Endothelial cell of umbilical vein (primary cell): ENCODE results near the gene CGA. TPM values are rescaled to one million over a fixed set of nuclear protein-coding genes. Genes with fewer than 3 reads are reported as not detected.

Experiments
- BruUV-seq: library from RNA; stranded (reverse); fragments of 400-500 nt; replicated peaks from 2 replicates; lab custom pipeline; 2021; lab: Mats Ljungman, UMichigan
- CTCF ChIA-PET: fragments of 300-600, 350-600 bp; sonication (Branson Sonifier 250); formaldehyde crosslinking; loops from one replicate; lab custom pipeline; 2021; ENCODE audit warnings: antibody characterized with exemption, inconsistent platforms; lab: Charles Lee
- POLR2A ChIA-PET: fragments of 300-600, 350-600 bp; sonication (Branson Sonifier 250); formaldehyde crosslinking; loops from one replicate; lab custom pipeline; 2021; ENCODE audit warnings: antibody characterized with exemption, inconsistent platforms; lab: Charles Lee
- DNase-seq: peaks from one replicate; pipeline ENCODE4 v3.0.0-alpha.2; 2011; ENCODE audit warnings: low read depth, low spot score
- FAIRE-seq: peaks from 2 replicates; lab custom pipeline; 2011; peaks lifted over from hg19 to GRCh38; lab: Jason Lieb, UNC
- H2AFZ ChIP-seq: 2 replicates; pipeline ENCODE4 v1.6.0; 2012; ENCODE audit warnings: low read depth, low read length, control low read depth, inconsistent platforms
- H3K27ac ChIP-seq: 2 replicates; pipeline ENCODE4 v1.5.1; 2011; ENCODE audit warnings: low read depth, mild to moderate bottlenecking, control low read depth, low read length, moderate library complexity; ENCODE audit not compliant: insufficient read depth
- H3K27me3 ChIP-seq, 2 experiments: 2 replicates each; pipeline versions ENCODE4 v1.6.0 to v1.6.1; 2011; ENCODE audit warnings: low read length in 2 of 2, mixed read lengths in 1 of 2; ENCODE audit not compliant: control insufficient read depth in 2 of 2, insufficient read depth in 2 of 2
- H3K36me3 ChIP-seq, 2 experiments: 2 replicates in 1 of 2; 3 replicates in 1 of 2; pipeline ENCODE4 v1.5.1; 2011; ENCODE audit warnings: low read length in 2 of 2, mild to moderate bottlenecking in 1 of 2, moderate library complexity in 1 of 2; ENCODE audit not compliant: control insufficient read depth in 2 of 2, insufficient read depth in 2 of 2; ENCODE audit errors: extremely low read depth in 1 of 2
- H3K4me1 ChIP-seq: 3 replicates; pipeline ENCODE4 v1.5.1; 2011; ENCODE audit warnings: mild to moderate bottlenecking, low read length; ENCODE audit not compliant: control insufficient read depth, insufficient read depth; ENCODE audit errors: extremely low read depth
- H3K4me2 ChIP-seq: 2 replicates; pipeline ENCODE4 v1.6.1; 2011; ENCODE audit warnings: low read length, control low read depth, mixed read lengths; ENCODE audit not compliant: insufficient read depth
- H3K4me3 ChIP-seq, 3 experiments: fragments of 200-600 bp in 1 of 3; sonication (generic), shearing (Covaris generic) in 1 of 3; replicated peaks in 1 of 3; 2 replicates each; pipeline ENCODE4 v1.5.1; 2011 to 2016; ENCODE audit warnings: control low read depth in 3 of 3, low read length in 3 of 3, mild to moderate bottlenecking in 2 of 3, inconsistent platforms in 1 of 3, low read depth in 1 of 3, moderate library complexity in 1 of 3; ENCODE audit not compliant: insufficient read depth in 1 of 3
- H3K79me2 ChIP-seq: 2 replicates; pipeline ENCODE4 v1.6.0; 2012; ENCODE audit warnings: low read length, inconsistent platforms; ENCODE audit not compliant: control insufficient read depth, insufficient read depth
- H3K9ac ChIP-seq: replicated peaks from 2 replicates; pipeline ENCODE3; 2011; ENCODE audit warnings: low read length, control low read depth; ENCODE audit not compliant: insufficient read depth; ENCODE audit errors: extremely low read depth
- H3K9me1 ChIP-seq: replicated peaks from 3 replicates; pipeline ENCODE4 v1.6.0; 2011; ENCODE audit warnings: mild to moderate bottlenecking, low read length; ENCODE audit not compliant: control insufficient read depth, insufficient read depth; ENCODE audit errors: extremely low read depth
- H3K9me3 ChIP-seq: replicated peaks from 2 replicates; pipeline ENCODE4 v1.5.1; 2012; ENCODE audit warnings: low read length, inconsistent platforms; ENCODE audit not compliant: control insufficient read depth, insufficient read depth
- H4K20me1 ChIP-seq: replicated peaks from 2 replicates; pipeline ENCODE3; 2011; ENCODE audit warnings: mild to moderate bottlenecking, low read length; ENCODE audit not compliant: control insufficient read depth, insufficient read depth; ENCODE audit errors: extremely low read depth
- EZH2 ChIP-seq: IDR thresholded peaks from 2 replicates; pipeline ENCODE4 v1.6.1; 2012; ENCODE audit warnings: borderline replicate concordance, low read depth, mild to moderate bottlenecking, moderate library complexity, low read length, inconsistent platforms; ENCODE audit not compliant: severe bottlenecking
- FOS ChIP-seq: IDR thresholded peaks from 2 replicates; pipeline ENCODE4 v1.6.1; 2011; ENCODE audit warnings: mild to moderate bottlenecking, low read length, moderate library complexity, borderline replicate concordance; ENCODE audit not compliant: insufficient read depth
- GATA2 ChIP-seq: IDR thresholded peaks from 2 replicates; pipeline ENCODE4 v1.7.0; 2011; ENCODE audit warnings: low read depth, mild to moderate bottlenecking, moderate library complexity, mixed read lengths, low read length; ENCODE audit not compliant: insufficient read length, insufficient read depth
- JUN ChIP-seq: IDR thresholded peaks from 2 replicates; pipeline ENCODE4 v1.6.1; 2011; ENCODE audit warnings: borderline replicate concordance, low read depth; ENCODE audit not compliant: insufficient read length, insufficient read depth
- POLR2A ChIP-seq: IDR thresholded peaks from 2 replicates; pipeline ENCODE4 v1.6.1; 2012; ENCODE audit warnings: low read depth, mild to moderate bottlenecking, control low read depth, low read length
- POLR2AphosphoS5 ChIP-seq: IDR thresholded peaks from 2 replicates; pipeline ENCODE4 v1.6.1; 2012; ENCODE audit warnings: low read depth, mild to moderate bottlenecking, control low read depth, low read length, moderate library complexity; ENCODE audit not compliant: insufficient read depth
- dilution Hi-C: fragments of 300-500 bp; cut with MboI; formaldehyde crosslinking; loops from one replicate; pipeline ENCODE4 v1.15.0; 2019; ENCODE audit warnings: low sequenced_read_pairs; ENCODE audit not compliant: extremely low pct_ligation_motif_present
- intact Hi-C: fragments of 100-400 bp; cut with micrococcal nuclease; formaldehyde crosslinking; loops from one replicate; pipeline ENCODE4 v1.10.0; 2022
- polyA plus RNA-seq, 4 experiments: library from polyadenylated mRNA; depleted of rRNA in 3 of 4; stranded (reverse) in 3 of 4; unstranded in 1 of 4; fragments of >200 nt; gene quantifications; 2 replicates each; pipeline versions ENCODE4 v1.2.1 to v1.2.3, GENCODE V29; 2011 to 2012; ENCODE audit warnings: missing spikeins in 1 of 4
- total RNA-seq: library from RNA; stranded (reverse); gene quantifications from 2 replicates; pipeline ENCODE4 v1.2.3, GENCODE V29; 2021
- TF ChIP-seq, protein P1 (sequence below), 2 donors: IDR thresholded peaks; 1 replicate in 1 of 2; 2 replicates in 1 of 2; pipeline ENCODE4 v1.5.1; 2011; ENCODE audit warnings: low read length in 2 of 2, mild to moderate bottlenecking in 2 of 2, moderate library complexity in 2 of 2, control low read depth in 1 of 2, inconsistent platforms in 1 of 2, low read depth in 1 of 2; ENCODE audit not compliant: insufficient read depth in 1 of 2; ENCODE audit errors: extremely low read depth in 1 of 2

Gene CGA
- total and polyA plus RNA-seq, 2 donors (not counting 3 experiments of a cell fraction or from before 2014, with no cell fraction given): 0.10 TPM; not detected in 1

DNA sequence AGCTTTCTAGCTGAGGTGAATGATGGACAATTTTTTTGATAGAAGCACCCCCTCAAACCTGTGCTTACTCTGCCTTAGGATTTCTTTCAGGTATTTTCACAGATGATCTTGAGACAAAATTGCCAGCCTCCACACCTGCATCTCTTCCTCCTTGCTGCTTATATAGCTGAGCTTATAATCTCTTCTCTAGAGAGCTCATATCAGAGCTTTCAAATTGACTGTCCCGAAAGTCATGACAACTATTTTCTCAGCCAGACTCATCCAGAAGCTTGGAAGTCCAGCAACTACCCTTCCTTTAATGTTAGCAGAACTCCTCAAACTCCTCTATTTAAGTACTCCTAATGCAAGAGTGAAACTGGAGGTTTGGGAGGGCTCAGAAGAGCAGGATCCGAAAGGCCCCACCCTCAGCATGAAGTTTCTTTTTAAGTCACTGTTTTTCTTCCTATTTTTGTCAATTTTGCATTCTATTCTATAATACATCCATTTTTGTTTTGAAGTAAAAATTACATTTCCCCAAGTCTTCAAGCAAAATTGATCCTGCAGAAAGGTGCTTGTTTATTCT lies 12.7 kb downstream of the CGA start:
- Histone ChIP-seq H3K79me2 (no peaks in the 10 kb centered on the region), H3K27ac (no peak overlapping the region), H3K9me1 (no peaks in the 10 kb centered on the region), H3K27me3 (peaks cover 0 to 3% of the 10 kb centered on the region in 2 experiments), H3K4me1 (no peaks in the 10 kb centered on the region), H3K9ac (no peak overlapping the region), H3K4me3 (no peak overlapping the region), H2AFZ (no peak overlapping the region), H4K20me1 (no peaks in the 10 kb centered on the region), H3K9me3 (no peaks in the 10 kb centered on the region), H3K36me3 (no peaks in the 10 kb centered on the region), H3K4me2 (no peak overlapping the region)
- DNase-seq: no peak
- TF ChIP-seq FOS (no peak), JUN (no peak), POLR2A (no peak), GATA2 (no peak), POLR2AphosphoS5 (no peak), EZH2 (no peak)
- TF ChIP-seq, protein P1, sequence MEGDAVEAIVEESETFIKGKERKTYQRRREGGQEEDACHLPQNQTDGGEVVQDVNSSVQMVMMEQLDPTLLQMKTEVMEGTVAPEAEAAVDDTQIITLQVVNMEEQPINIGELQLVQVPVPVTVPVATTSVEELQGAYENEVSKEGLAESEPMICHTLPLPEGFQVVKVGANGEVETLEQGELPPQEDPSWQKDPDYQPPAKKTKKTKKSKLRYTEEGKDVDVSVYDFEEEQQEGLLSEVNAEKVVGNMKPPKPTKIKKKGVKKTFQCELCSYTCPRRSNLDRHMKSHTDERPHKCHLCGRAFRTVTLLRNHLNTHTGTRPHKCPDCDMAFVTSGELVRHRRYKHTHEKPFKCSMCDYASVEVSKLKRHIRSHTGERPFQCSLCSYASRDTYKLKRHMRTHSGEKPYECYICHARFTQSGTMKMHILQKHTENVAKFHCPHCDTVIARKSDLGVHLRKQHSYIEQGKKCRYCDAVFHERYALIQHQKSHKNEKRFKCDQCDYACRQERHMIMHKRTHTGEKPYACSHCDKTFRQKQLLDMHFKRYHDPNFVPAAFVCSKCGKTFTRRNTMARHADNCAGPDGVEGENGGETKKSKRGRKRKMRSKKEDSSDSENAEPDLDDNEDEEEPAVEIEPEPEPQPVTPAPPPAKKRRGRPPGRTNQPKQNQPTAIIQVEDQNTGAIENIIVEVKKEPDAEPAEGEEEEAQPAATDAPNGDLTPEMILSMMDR (IDR thresholded peaks at IDR 0.05; ENCODE audit: extremely low read depth in 1 of 2, insufficient read depth in 1 of 2, low read depth in 1 of 2, low read length in 2 of 2): no peak
- dilution Hi-C loops (no loop called here), intact Hi-C loops (no loop called here)
- BruUV-seq: no TSS peak
- ChIA-PET POLR2A (no interaction called here), CTCF (no interaction called here)
- FAIRE-seq: no peak
